Gastroesophageal sphincter (tissue), 4 donors: ENCODE data around the gene NR2E3. TPM values are rescaled to one million over a fixed set of nuclear protein-coding genes. Genes with fewer than 3 reads are reported as not detected.
A peak's percentile ranks its signal among the peaks of the same experiment; 100 is the strongest.

Source experiments
- ATAC-seq: fragments of 150-250 bp; one replicate; pipeline ENCODE4 v1.9.1; 2016; ENCODE audit warnings: mild to moderate bottlenecking, moderate library complexity
- H3K27ac ChIP-seq, 4 donors: fragments of 200-600 bp; sonication (generic) in 3 of 4; 1 replicate in 3 of 4; 2 replicates in 1 of 4; pipeline ENCODE4 v1.5.1; 2016 to 2019
- H3K27me3 ChIP-seq: fragments of 200-600 bp; sonication (generic); one replicate; pipeline ENCODE4 v1.5.1; 2019
- H3K36me3 ChIP-seq, 2 donors: fragments of 200-600 bp; sonication (generic); one replicate each; pipeline ENCODE4 v1.5.1; 2019; ENCODE audit warnings: control low read depth in 1 of 2
- H3K4me1 ChIP-seq, 3 donors: fragments of 200-600 bp; sonication (generic); 1 replicate in 2 of 3; 2 replicates in 1 of 3; pipeline ENCODE4 v1.5.1; 2016 to 2019; ENCODE audit warnings: control low read depth in 2 of 3
- H3K4me3 ChIP-seq, 2 donors: fragments of 200-600 bp; sonication (generic); one replicate each; pipeline ENCODE4 v1.5.1; 2019; ENCODE audit warnings: mild to moderate bottlenecking in 1 of 2, moderate library complexity in 1 of 2
- H3K9me3 ChIP-seq, 3 donors: fragments of 200-600 bp; sonication (generic); one replicate each; pipeline ENCODE4 v1.5.1; 2017 to 2019; ENCODE audit warnings: control low read depth in 2 of 3
- CTCF ChIP-seq, 4 experiments: fragments of 200-600 bp in 2 of 4; fragments of 450-650 bp in 2 of 4; sonication (generic) in 1 of 4; IDR thresholded peaks; one replicate each; pipeline ENCODE4 v1.5.1; 2017 to 2019; ENCODE audit warnings: antibody characterized with exemption in 4 of 4, mild to moderate bottlenecking in 2 of 4, moderate library complexity in 2 of 4
- EP300 ChIP-seq: sonication (generic); formaldehyde crosslinking; IDR thresholded peaks from one replicate; pipeline ENCODE4 v1.6.1; 2017; ENCODE audit warnings: antibody characterized with exemption, mild to moderate bottlenecking
- POLR2A ChIP-seq, 2 donors: fragments of 450-650 bp; IDR thresholded peaks; one replicate each; pipeline ENCODE4 v1.6.1; 2017; ENCODE audit warnings: antibody characterized with exemption in 2 of 2, mild to moderate bottlenecking in 2 of 2, moderate library complexity in 1 of 2
- POLR2AphosphoS5 ChIP-seq: sonication (generic); formaldehyde crosslinking; IDR thresholded peaks from one replicate; pipeline ENCODE4 v1.6.1; 2017; ENCODE audit warnings: antibody characterized with exemption
- WGBS, 2 donors: methylation state at CpG; one replicate each; pipeline ENCODE4 v1.1.5; 2018; ENCODE audit warnings: low coverage in 1 of 2; 5-methylcytosine and 5-hydroxymethylcytosine counted together
- total RNA-seq, 4 donors: library from RNA; depleted of rRNA; stranded (reverse); fragments of >200 nt; gene quantifications; one replicate each; pipeline ENCODE4 v1.1.0, GENCODE V29; 2016

The NR2E3 gene
- total RNA-seq, 4 donors from 2014 or later = not detected

- Histone ChIP-seq H3K4me1 (peaks cover 0 to 4% (median 0%) of the 10 kb centered on the region in 3 donors), H3K27me3 (peaks cover 9% of the 10 kb centered on the region), H3K36me3 (no peaks in the 10 kb centered on the region), H3K27ac (no peak overlapping the region), H3K4me3 (no peak overlapping the region), H3K9me3 (no peaks in the 10 kb centered on the region)
- WGBS, 2 donors = 48 to 55% methylated on average over 10 to 13 of the region's 17 CpGs
- TF ChIP-seq EP300 = no peak
- TF ChIP-seq POLR2A (IDR thresholded peaks at IDR 0.05) = no peak
- TF ChIP-seq CTCF (IDR thresholded peaks at IDR 0.05) = peak in 3 of 4 experiments; percentile 87 to 91 (median 89)
- no peak for TF ChIP-seq POLR2AphosphoS5
- ATAC-seq = peak; percentile 63
These were observed 9.3 kb upstream of the NR2E3 start for GRCh38 chr15:71800835-71801745.

GRCh38 chr15:71801935-71802655 is 8.3 kb upstream of the NR2E3 start:
- Histone ChIP-seq H3K4me3 (no peak overlapping the region), H3K27me3 (peaks cover 9% of the 10 kb centered on the region), H3K9me3 (no peaks in the 10 kb centered on the region), H3K4me1 (peaks cover 0 to 4% (median 0%) of the 10 kb centered on the region in 3 donors), H3K27ac (no peak overlapping the region), H3K36me3 (no peaks in the 10 kb centered on the region)
- TF ChIP-seq POLR2AphosphoS5 (no peak), POLR2A (IDR thresholded peaks at IDR 0.05) (no peak), CTCF (IDR thresholded peaks at IDR 0.05) (no peak), EP300 (no peak)
- no peak for ATAC-seq
- WGBS, 2 donors = 86 to 96% methylated on average over 4 to 6 of the region's 24 CpGs

GRCh38 chr15:71802770-71803169 is 7.6 kb upstream of the NR2E3 start:
- ATAC-seq = no peak
- no peak for TF ChIP-seq POLR2A (IDR thresholded peaks at IDR 0.05)
- TF ChIP-seq CTCF (IDR thresholded peaks at IDR 0.05) = peak in 1 of 4 experiments; percentile 38
- no peak for TF ChIP-seq EP300
- no peak for TF ChIP-seq POLR2AphosphoS5
- 41 to 55% methylated on average over 6 to 15 of the region's 21 CpGs for WGBS, 2 donors

GRCh38 chr15:71804226-71804625 is 6.1 kb upstream of the NR2E3 start:
- WGBS, 2 donors = 47 to 48% methylated on average over 2 of the region's 5 CpGs
- peaks cover 0 to 10% (median 0%) of the 10 kb centered on the region in 3 donors for H3K4me1 ChIP-seq
- no peak for ATAC-seq

More at GRCh38 chr15:71802770-71803169, 7.6 kb upstream of the NR2E3 start:
- no peak overlapping the region for H3K4me3 ChIP-seq
- H3K27me3 ChIP-seq = peaks cover 9% of the 10 kb centered on the region
- no peaks in the 10 kb centered on the region for H3K36me3 ChIP-seq
- no peak overlapping the region for H3K27ac ChIP-seq
- H3K4me1 ChIP-seq = peaks cover 0 to 10% (median 0%) of the 10 kb centered on the region in 3 donors
- no peaks in the 10 kb centered on the region for H3K9me3 ChIP-seq

More at GRCh38 chr15:71804226-71804625, 6.1 kb upstream of the NR2E3 start:
- H3K27ac ChIP-seq = no peak overlapping the region
- H3K27me3 ChIP-seq = peaks cover 9% of the 10 kb centered on the region
- no peak overlapping the region for H3K4me3 ChIP-seq
- no peaks in the 10 kb centered on the region for H3K36me3 ChIP-seq
- no peaks in the 10 kb centered on the region for H3K9me3 ChIP-seq
- TF ChIP-seq EP300 (no peak), CTCF (IDR thresholded peaks at IDR 0.05) (no peak)
